PFSK-1 (cell line): ENCODE results near the gene KIRREL2.

Experiments
- FOXP2 ChIP-seq: optimal IDR thresholded peaks from 2 replicates; pipeline ENCODE3; 2011; ENCODE audit warnings: borderline replicate concordance, control low read depth, inconsistent platforms; ENCODE audit not compliant: insufficient read depth; ENCODE audit errors: extremely low read length, extremely low read depth
- POLR2AphosphoS5 ChIP-seq: IDR thresholded peaks from 2 replicates; pipeline ENCODE4 v1.6.1; 2012; ENCODE audit warnings: low read depth, mild to moderate bottlenecking, control low read depth, low read length, moderate library complexity
- TAF1 ChIP-seq: IDR thresholded peaks from 2 replicates; pipeline ENCODE4 v1.6.1; 2012; ENCODE audit warnings: low read length, control low read depth, borderline replicate concordance; ENCODE audit not compliant: insufficient read depth

GRCh38 chr19:35885225-35885738, 28.6 kb downstream of the KIRREL2 start:
- TF ChIP-seq POLR2AphosphoS5 (no peak), FOXP2 (no peak), TAF1 (no peak)
